ENCODE data around the gene GNS.
"Not testable (repeated sequence)": the region's sequence is repeated elsewhere in the genome, so short reads cannot be mapped to it uniquely, and the experiment has no call there.

Gene GNS

GRCh38 chr12:64780531-64781279 is 21.5 kb upstream of the GNS start:
- FAIRE-seq (no peak), DNase-seq (ENCODE audit: extremely low spot score, insufficient read length, low read depth) (no peak)

GRCh38 chr12:64780132-64780530 is 20.9 kb upstream of the GNS start:
- DNase-seq (ENCODE audit: extremely low spot score, insufficient read length, low read depth) (no peak), FAIRE-seq (no peak)

- FAIRE-seq (no peak), DNase-seq (ENCODE audit: extremely low spot score, insufficient read length, low read depth) (no peak)
These were observed 20.3 kb upstream of the GNS start for GRCh38 chr12:64779354-64779974.

- not testable (repeated sequence) for FAIRE-seq
These were observed 16.0 kb upstream of the GNS start for GRCh38 chr12:64775147-64775736.

GRCh38 chr12:64773386-64773785 is 14.2 kb upstream of the GNS start:
- FAIRE-seq (no peak), DNase-seq (ENCODE audit: extremely low spot score, insufficient read length, low read depth) (no peak)

More at GRCh38 chr12:64775147-64775736, 16.0 kb upstream of the GNS start:
- DNase-seq (ENCODE audit: extremely low spot score, insufficient read length, low read depth) = not testable (repeated sequence)

- DNase-seq (ENCODE audit: extremely low spot score, insufficient read length, low read depth) (no peak), FAIRE-seq (no peak)
These were observed 8.3 kb upstream of the GNS start for GRCh38 chr12:64767495-64767894.

GRCh38 chr12:64760808-64761573 is 1.8 kb upstream of the GNS start:
- DNase-seq (ENCODE audit: extremely low spot score, insufficient read length, low read depth) = no peak

GRCh38 chr12:64757771-64758170 is 1.4 kb downstream of the GNS start:
- FAIRE-seq = no peak
- no peak for DNase-seq (ENCODE audit: extremely low spot score, insufficient read length, low read depth)

More at GRCh38 chr12:64760808-64761573, 1.8 kb upstream of the GNS start:
- no peak for FAIRE-seq

GRCh38 chr12:64756376-64756775 is 2.8 kb downstream of the GNS start:
- DNase-seq (ENCODE audit: extremely low spot score, insufficient read length, low read depth) (no peak), FAIRE-seq (no peak)

- FAIRE-seq = no peak
These were observed 5.8 kb downstream of the GNS start for GRCh38 chr12:64753427-64753826.

GRCh38 chr12:64752833-64753238 is 6.4 kb downstream of the GNS start:
- DNase-seq (ENCODE audit: extremely low spot score, insufficient read length, low read depth) (no peak), FAIRE-seq (no peak)

More at GRCh38 chr12:64753427-64753826, 5.8 kb downstream of the GNS start:
- DNase-seq (ENCODE audit: extremely low spot score, insufficient read length, low read depth) = no peak

GRCh38 chr12:64752032-64752431 is 7.2 kb downstream of the GNS start:
- no peak for FAIRE-seq

GRCh38 chr12:64749461-64750200 is 9.6 kb downstream of the GNS start:
- DNase-seq (ENCODE audit: extremely low spot score, insufficient read length, low read depth) (no peak), FAIRE-seq (no peak)

More at GRCh38 chr12:64752032-64752431, 7.2 kb downstream of the GNS start:
- DNase-seq (ENCODE audit: extremely low spot score, insufficient read length, low read depth) = no peak

- DNase-seq (ENCODE audit: extremely low spot score, insufficient read length, low read depth) (no peak), FAIRE-seq (no peak)
These were observed 11.5 kb downstream of the GNS start for GRCh38 chr12:64747695-64748094.

GRCh38 chr12:64746663-64747062 is 12.5 kb downstream of the GNS start:
- DNase-seq (ENCODE audit: extremely low spot score, insufficient read length, low read depth) = no peak
- no peak for FAIRE-seq

- FAIRE-seq = no peak
These were observed 13.2 kb downstream of the GNS start for GRCh38 chr12:64745980-64746379.

GRCh38 chr12:64745259-64745807 is 13.9 kb downstream of the GNS start:
- FAIRE-seq (no peak), DNase-seq (ENCODE audit: extremely low spot score, insufficient read length, low read depth) (no peak)

More at GRCh38 chr12:64745980-64746379, 13.2 kb downstream of the GNS start:
- no peak for DNase-seq (ENCODE audit: extremely low spot score, insufficient read length, low read depth)

GRCh38 chr12:64744422-64745258 is 14.6 kb downstream of the GNS start:
- DNase-seq (ENCODE audit: extremely low spot score, insufficient read length, low read depth) (no peak), FAIRE-seq (no peak)

GRCh38 chr12:64743206-64743605 is 16.0 kb downstream of the GNS start:
- FAIRE-seq = no peak
- no peak for DNase-seq (ENCODE audit: extremely low spot score, insufficient read length, low read depth)
